Uterus (tissue), 2 donors: ENCODE measurements around the gene ZCCHC14.

Experiments used
- CTCF ChIP-seq, 4 experiments: fragments of 200-600 bp in 2 of 4; fragments of 450-650 bp in 2 of 4; sonication (generic) in 2 of 4; IDR thresholded peaks; one replicate each; pipeline ENCODE4 v1.5.1; 2016 to 2019; ENCODE audit warnings: antibody characterized with exemption in 4 of 4, mild to moderate bottlenecking in 2 of 4, moderate library complexity in 1 of 4
- POLR2A ChIP-seq, 2 donors: fragments of 450-650 bp; IDR thresholded peaks; one replicate each; pipeline ENCODE4 v1.6.1; 2016; ENCODE audit warnings: antibody characterized with exemption in 2 of 2, mild to moderate bottlenecking in 1 of 2, moderate library complexity in 1 of 2

GRCh38 chr16:87421003-87421912 lies 71.6 kb downstream of the ZCCHC14 start:
- TF ChIP-seq CTCF (IDR thresholded peaks at IDR 0.05) (no peak), POLR2A (IDR thresholded peaks at IDR 0.05) (no peak)
